GM08714 (cell line): ENCODE results near the gene SPTAN1.

Experiments
- H3K4me3 ChIP-seq: fragments of 200-500 bp; sonication (Bioruptor generic); 2 replicates; pipeline ENCODE4 v1.5.1; 2014; ENCODE audit warnings: mild to moderate bottlenecking, low read length, inconsistent platforms
- ZNF274 ChIP-seq: IDR thresholded peaks from 2 replicates; pipeline ENCODE4 v1.6.1; 2012; ENCODE audit warnings: mild to moderate bottlenecking, low read depth, low read length

Gene SPTAN1

GRCh38 chr9:128546504-128546903, 5.9 kb upstream of the SPTAN1 start:
- TF ChIP-seq ZNF274 = no peak
- no peak overlapping the region for H3K4me3 ChIP-seq

GRCh38 chr9:128548876-128549275, 3.5 kb upstream of the SPTAN1 start:
- no peak for TF ChIP-seq ZNF274

DNA sequence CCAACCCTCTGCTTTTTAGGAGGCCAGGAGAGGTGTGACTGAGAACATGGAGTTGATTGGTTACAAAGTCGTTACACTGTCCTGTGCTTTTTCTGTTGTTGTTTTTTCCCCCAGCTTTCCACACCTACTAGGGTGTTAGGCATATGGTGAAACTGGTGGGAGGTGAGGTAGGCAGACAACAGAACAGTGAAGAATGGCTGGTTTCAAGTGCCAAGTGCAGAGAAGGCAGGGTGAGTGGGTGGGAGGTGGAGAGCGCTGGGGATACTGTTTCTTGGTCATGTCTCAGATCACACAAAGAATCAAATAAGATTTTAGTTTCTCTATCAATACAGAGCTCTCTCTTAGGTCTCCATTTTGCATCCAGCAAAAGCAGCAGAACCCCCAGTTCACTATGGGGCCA, 2.2 kb upstream of the SPTAN1 start:
- H3K4me3 ChIP-seq = no peak overlapping the region
- TF ChIP-seq ZNF274 = no peak

More at GRCh38 chr9:128548876-128549275, 3.5 kb upstream of the SPTAN1 start:
- H3K4me3 ChIP-seq = no peak overlapping the region

GRCh38 chr9:128550770-128551656, 1.4 kb upstream of the SPTAN1 start:
- no peak for TF ChIP-seq ZNF274

DNA sequence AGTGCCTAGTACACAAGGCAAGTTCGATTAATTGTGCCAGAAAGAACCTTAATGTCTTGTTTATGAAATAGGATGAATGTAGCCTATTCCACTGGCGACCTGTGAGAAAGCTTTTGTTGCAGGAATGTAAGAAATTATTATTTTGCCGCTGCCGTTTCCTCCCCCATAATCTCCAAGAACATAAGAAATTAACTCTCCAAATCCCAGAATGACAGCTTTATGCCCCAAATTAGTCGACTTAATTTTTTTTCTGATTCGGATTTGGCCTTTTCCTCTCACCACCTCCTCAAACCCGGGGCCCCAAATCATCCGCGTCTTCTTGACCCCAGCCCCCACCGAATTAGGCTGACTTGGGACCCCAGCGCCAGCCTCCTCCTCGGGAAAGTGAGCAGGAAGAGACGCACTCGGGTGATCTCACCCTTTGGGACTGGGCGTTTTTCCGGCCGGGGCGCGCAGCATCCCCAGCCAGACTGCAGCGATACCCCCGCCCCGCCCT, 682 bp upstream of the SPTAN1 start:
- no peak for TF ChIP-seq ZNF274
- peak overlapping the region; percentile 71 for H3K4me3 ChIP-seq

More at GRCh38 chr9:128550770-128551656, 1.4 kb upstream of the SPTAN1 start:
- no peak overlapping the region; the same call in 1 of the 2 replicates for H3K4me3 ChIP-seq

GRCh38 chr9:128552744-128553440, 505 bp downstream of the SPTAN1 start:
- no peak for TF ChIP-seq ZNF274
- H3K4me3 ChIP-seq = peak overlapping the region; percentile 92

DNA sequence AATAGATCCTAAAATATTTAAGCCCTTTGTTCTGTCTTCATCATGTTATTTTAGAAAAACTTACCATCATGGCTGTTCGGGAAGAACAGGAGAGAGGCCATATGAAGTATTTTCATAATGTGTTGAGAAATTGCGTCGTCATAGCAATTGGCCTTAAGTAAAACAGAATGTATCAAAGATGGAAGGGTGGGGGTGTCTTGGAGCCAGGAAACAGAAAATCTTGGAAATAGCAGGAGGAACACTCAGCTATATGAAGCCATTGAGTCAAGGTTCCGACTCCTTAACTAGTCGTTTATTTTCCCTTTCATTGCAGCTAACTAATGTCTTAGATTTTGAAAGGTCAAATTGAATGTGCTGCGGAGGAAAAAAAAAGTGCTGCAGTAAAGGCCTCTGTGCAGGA, 1.3 kb downstream of the SPTAN1 start:
- peak overlapping the region; percentile 92 for H3K4me3 ChIP-seq
- no peak for TF ChIP-seq ZNF274

DNA sequence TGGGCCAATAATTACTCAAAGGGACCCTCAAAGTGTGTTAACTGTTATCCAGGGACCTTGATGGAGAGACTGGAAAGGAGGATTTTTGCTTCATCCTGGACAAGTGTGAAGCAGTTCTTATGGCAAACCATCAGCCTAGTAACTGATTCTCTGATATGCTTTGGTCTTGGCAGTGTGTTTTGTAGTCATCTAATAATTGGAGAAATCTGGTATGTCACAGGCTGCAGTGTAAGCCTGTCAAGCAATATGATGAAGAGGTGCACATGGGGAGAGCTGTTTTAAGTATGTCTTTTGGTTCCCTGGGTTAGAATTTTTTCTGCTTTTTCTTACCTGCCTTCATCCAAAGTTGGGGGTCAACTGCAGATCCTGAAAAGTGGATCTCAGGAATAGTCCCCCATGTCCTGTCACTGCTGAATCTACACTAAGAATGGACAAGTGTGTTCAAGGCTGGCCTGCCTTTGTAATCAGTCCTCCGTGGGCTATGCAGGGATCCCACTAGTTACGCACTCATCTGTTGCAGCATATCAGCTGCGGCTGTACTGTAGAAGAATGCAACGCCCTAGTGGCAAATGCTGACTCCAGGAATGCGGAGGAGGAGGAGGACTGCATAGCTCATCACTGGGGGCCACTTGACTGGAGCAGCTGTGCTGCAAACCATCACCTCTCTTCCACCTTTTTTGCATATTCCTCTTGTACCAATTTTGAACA, 1.9 kb downstream of the SPTAN1 start:
- 0 out of 2 replicates have a peak overlapping the region, but pooled peaks have one; percentile 92 for H3K4me3 ChIP-seq
- TF ChIP-seq ZNF274 = no peak

DNA sequence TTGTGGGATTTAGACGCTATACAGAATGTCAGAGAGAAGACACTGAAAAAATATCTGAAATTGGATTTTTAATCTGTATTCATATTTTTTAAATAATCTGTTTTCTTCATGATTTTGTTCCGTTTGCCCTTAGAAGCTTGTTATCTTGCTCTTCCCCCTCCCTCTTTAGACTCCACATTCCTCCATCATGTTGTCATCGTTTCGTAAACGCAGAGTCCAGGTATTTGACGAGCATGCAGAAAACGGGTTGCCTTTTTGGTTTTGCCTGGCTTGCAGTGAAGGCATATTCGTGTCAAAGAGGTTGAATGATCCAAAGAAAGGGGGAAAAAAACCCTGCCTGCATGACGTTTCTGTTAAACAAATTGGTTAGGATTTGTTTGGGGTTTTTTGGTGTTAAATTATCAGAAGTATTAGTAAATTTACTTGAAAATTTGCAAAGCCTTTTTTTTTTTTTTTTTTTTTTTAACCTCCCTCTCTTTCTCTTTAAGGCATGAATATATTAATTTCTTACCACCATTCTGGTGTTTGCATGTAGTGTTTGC, 2.9 kb downstream of the SPTAN1 start:
- TF ChIP-seq ZNF274 = no peak
- H3K4me3 ChIP-seq = no peak overlapping the region

- no peak for TF ChIP-seq ZNF274
- H3K4me3 ChIP-seq = no peak overlapping the region
Observed at GRCh38 chr9:128556276-128556675, 3.9 kb downstream of the SPTAN1 start.

GRCh38 chr9:128556926-128557634, 4.7 kb downstream of the SPTAN1 start:
- no peak overlapping the region for H3K4me3 ChIP-seq
- TF ChIP-seq ZNF274 = no peak

DNA sequence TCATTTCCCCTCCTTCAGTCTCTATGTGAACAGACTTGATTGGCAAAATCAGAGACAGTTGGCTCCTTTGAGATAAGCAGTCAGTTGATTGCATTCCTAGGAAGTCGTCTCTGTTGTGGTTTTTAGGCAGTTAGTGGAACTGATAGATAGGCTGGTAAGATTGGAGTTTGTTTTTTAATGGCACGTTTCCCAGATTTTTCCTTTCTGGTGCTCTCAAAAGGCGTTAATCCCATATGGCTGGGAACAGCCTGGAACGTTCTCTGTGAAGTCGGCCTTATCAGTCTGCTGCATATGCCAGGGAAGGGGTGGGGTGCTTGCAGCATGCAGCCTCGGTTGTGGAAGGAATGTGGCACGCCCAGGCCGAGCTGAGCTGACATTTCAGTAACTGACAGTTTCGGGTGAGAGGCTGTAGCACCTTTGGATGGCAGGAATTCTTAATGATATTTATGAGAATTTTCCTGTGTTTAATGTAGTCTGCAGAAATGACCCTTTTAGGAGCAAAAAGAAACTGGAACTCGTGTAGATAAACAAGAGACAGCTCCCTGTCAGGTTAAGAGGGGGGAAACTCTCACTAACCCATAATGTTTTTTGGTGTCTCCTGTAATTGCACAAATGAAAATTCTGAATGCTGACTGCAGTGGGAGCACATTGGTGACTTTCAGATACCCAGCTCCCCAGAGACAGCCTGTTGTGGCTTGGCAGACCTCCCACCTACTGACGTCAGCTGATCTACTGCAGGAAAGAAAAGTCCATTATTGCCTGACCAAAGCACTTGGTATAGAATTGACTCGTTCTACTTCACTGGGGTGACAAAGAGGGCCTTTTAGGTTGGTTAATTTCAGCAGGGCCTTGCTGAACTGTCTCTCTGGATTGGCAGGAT, 6.3 kb downstream of the SPTAN1 start:
- TF ChIP-seq ZNF274 = no peak
- H3K4me3 ChIP-seq = peak overlapping the region; percentile 18; the same call in 1 of the 2 replicates

- H3K4me3 ChIP-seq = no peak overlapping the region
- TF ChIP-seq ZNF274 = no peak
Observed at GRCh38 chr9:128565578-128565977, 13.2 kb downstream of the SPTAN1 start.
